Ovary (tissue), 9 donors: Measurements from ENCODE around the gene IQGAP1. TPM values are rescaled to one million over a fixed set of nuclear protein-coding genes. Genes with fewer than 3 reads are reported as not detected.

ENCODE experiments used
- DNase-seq, 5 donors: peaks; one replicate each; pipeline ENCODE4 v3.0.0-alpha.2; 2019 to 2020
- H3K27ac ChIP-seq, 2 donors: fragments of 200-600 bp; one replicate each; pipeline versions ENCODE4 v1.5.1 to v1.8.0; 2019 to 2022
- H3K27me3 ChIP-seq: fragments of 200-600 bp; one replicate; pipeline ENCODE4 v1.8.0; 2022
- H3K36me3 ChIP-seq: fragments of 200-600 bp; sonication (generic); one replicate; pipeline ENCODE4 v1.5.1; 2019
- H3K4me1 ChIP-seq: one replicate; pipeline ENCODE4 v1.8.1; 2013; ENCODE audit warnings: mild to moderate bottlenecking, moderate library complexity; ENCODE audit not compliant: insufficient read depth
- H3K4me3 ChIP-seq: fragments of 200-600 bp; sonication (generic); one replicate; pipeline ENCODE4 v1.5.1; 2017
- H3K9me3 ChIP-seq, 2 donors: fragments of 200-600 bp in 1 of 2; sonication (generic) in 1 of 2; one replicate each; pipeline versions ENCODE4 v1.5.1 to v1.8.1; 2013 to 2019; ENCODE audit warnings: mild to moderate bottlenecking in 1 of 2, moderate library complexity in 1 of 2
- CTCF ChIP-seq, 3 donors: fragments of 450-650 bp in 2 of 3; fragments of 200-600 bp in 1 of 3; IDR thresholded peaks; one replicate each; pipeline versions ENCODE4 v1.5.1 to v1.8.0; 2016 to 2022; ENCODE audit warnings: antibody characterized with exemption in 3 of 3, mild to moderate bottlenecking in 1 of 3
- EP300 ChIP-seq: sonication (generic); formaldehyde crosslinking; IDR thresholded peaks from one replicate; pipeline ENCODE4 v1.6.1; 2017; ENCODE audit warnings: antibody characterized with exemption
- POLR2A ChIP-seq: fragments of 450-650 bp; IDR thresholded peaks from one replicate; pipeline ENCODE4 v1.6.1; 2017; ENCODE audit warnings: antibody characterized with exemption, mild to moderate bottlenecking, moderate library complexity
- WGBS, 3 donors: extraction: QIAGEN DNeasy Blood & Tissue Kit in 1 of 3; methylation state at CpG; one replicate each; pipeline versions ENCODE4 v1.1.5 to v1.1.7; 2013 to 2017; 5-methylcytosine and 5-hydroxymethylcytosine counted together
- intact Hi-C, 4 donors: fragments of 100-400 bp; cut with DNase I; formaldehyde crosslinking; loops; one replicate each; pipeline versions ENCODE4 v1.11.0 to v1.15.1; 2022 to 2023
- polyA plus RNA-seq, 2 donors: library from polyadenylated mRNA; stranded (reverse); fragments of 200-250 nt in 1 of 2; fragments of 350-450 nt in 1 of 2; fragmentation: Illumina TruSeq in 1 of 2; extraction: RNeasy Lipid Tissue Mini Kit (QIAGEN cat#74804) in 1 of 2; gene quantifications; one replicate each; pipeline ENCODE4 v1.2.3, GENCODE V29; 2013 to 2014
- total RNA-seq, 7 donors: library from RNA; depleted of rRNA in 2 of 7; stranded (reverse); fragments of >200 nt in 2 of 7; fragmentation: NEBNext Ultra II Directional in 3 of 7; extraction: Animal tissue kit (Norgen Biotek cat#: 25700) in 3 of 7; gene quantifications; one replicate each; pipeline versions ENCODE4 v1.1.0 to v1.2.4, GENCODE V29; 2016 to 2023
- donor health status: DM: no; HTN: no; CAD: no; lungs with moderate emphysema.
- donor health status: DM: no; HTN: no; CAD: no.
- donor health status: Bipolar disorder and iron deficiency.
- donor health status: DM: yes; HTN: yes; CAD: no.
- donor health status: DM: no; HTN: no; CAD: no.
- donor health status: DM: yes; HTN: yes; CAD: no.

The IQGAP1 gene
- total and polyA plus RNA-seq, 9 donors, result 68.1 to 173 (median 108) TPM

- Histone ChIP-seq H3K4me3 (no peak overlapping the region), H3K36me3 (no peaks in the 10 kb centered on the region), H3K27me3 (no peaks in the 10 kb centered on the region), H3K27ac (no peak overlapping the region), H3K9me3 (no peaks in the 10 kb centered on the region), H3K4me1 (peaks cover 18% of the 10 kb centered on the region)
- WGBS, 3 donors, result 47 to 68% (median 63%) methylated on average over 2 of the region's 2 CpGs
- DNase-seq, result no peak
- intact Hi-C loops, result no loop called here
- TF ChIP-seq POLR2A, result no peak
- TF ChIP-seq CTCF (IDR thresholded peaks at IDR 0.05), result no peak
- no peak for TF ChIP-seq EP300
Observed at GRCh38 chr15:90425726-90426346, 37.8 kb downstream of the IQGAP1 start.

GRCh38 chr15:90427185-90427584 lies 39.1 kb downstream of the IQGAP1 start:
- no peak overlapping the region for H3K4me3 ChIP-seq
- H3K27me3 ChIP-seq, result no peaks in the 10 kb centered on the region
- H3K9me3 ChIP-seq, result no peaks in the 10 kb centered on the region
- peaks cover 9% of the 10 kb centered on the region for H3K4me1 ChIP-seq
- whole genome bisulfite sequencing, 3 donors, result 75 to 92% (median 82%) methylated on average over 5 of the region's 5 CpGs
- no peaks in the 10 kb centered on the region for H3K36me3 ChIP-seq
- TF ChIP-seq CTCF (IDR thresholded peaks at IDR 0.05) (no peak), EP300 (no peak), POLR2A (no peak)
- intact Hi-C loops, result no loop called here
- H3K27ac ChIP-seq, result no peak overlapping the region
- no peak for DNase-seq

- intact Hi-C loops, result no loop called here
- TF ChIP-seq CTCF (IDR thresholded peaks at IDR 0.05) (no peak), POLR2A (no peak), EP300 (no peak)
- Histone ChIP-seq H3K4me1 (no peaks in the 10 kb centered on the region), H3K36me3 (no peaks in the 10 kb centered on the region), H3K4me3 (no peak overlapping the region), H3K27ac (no peak overlapping the region), H3K9me3 (no peaks in the 10 kb centered on the region), H3K27me3 (no peaks in the 10 kb centered on the region)
- 94 to 98% (median 96%) methylated on average over 1 of the region's 1 CpG for WGBS, 3 donors
- no peak for DNase-seq
Observed at GRCh38 chr15:90432253-90432652, 44.2 kb downstream of the IQGAP1 start.

- H3K27me3 ChIP-seq, result no peaks in the 10 kb centered on the region
- no peaks in the 10 kb centered on the region for H3K9me3 ChIP-seq
- no peak for TF ChIP-seq POLR2A
- no peak for TF ChIP-seq CTCF (IDR thresholded peaks at IDR 0.05)
- no peak for TF ChIP-seq EP300
- no peaks in the 10 kb centered on the region for H3K4me1 ChIP-seq
- DNase-seq, result no peak
- no peak overlapping the region for H3K4me3 ChIP-seq
- H3K36me3 ChIP-seq, result no peaks in the 10 kb centered on the region
- H3K27ac ChIP-seq, result no peak overlapping the region
- whole genome bisulfite sequencing, 3 donors, result 83 to 84% (median 83%) methylated on average over 1 of the region's 1 CpG
- intact Hi-C loops, result no loop called here
Observed at GRCh38 chr15:90435652-90436337, 47.8 kb downstream of the IQGAP1 start.
